ENCODE measurements around the gene DENND4C. TPM values are rescaled to one million over a fixed set of nuclear protein-coding genes. Genes with fewer than 3 reads are reported as not detected.
A peak's percentile ranks its signal among the peaks of the same experiment; 100 is the strongest.

Gene DENND4C
- total RNA-seq, 1 donor: 65.1 TPM

GRCh38 chr9:19376931-19377330 lies 146.4 kb downstream of the DENND4C start:
- H2AFZ ChIP-seq (ENCODE audit: low read length): no peak overlapping the region

GRCh38 chr9:19378164-19378563 lies 147.7 kb downstream of the DENND4C start:
- H3K36me3 ChIP-seq (ENCODE audit: insufficient read depth, low read length): peaks cover 53% of the 10 kb centered on the region

More at GRCh38 chr9:19376931-19377330, 146.4 kb downstream of the DENND4C start:
- no peak overlapping the region for H3K27ac ChIP-seq (ENCODE audit: low read depth, low read length)
- peaks cover 34% of the 10 kb centered on the region for H3K4me1 ChIP-seq (ENCODE audit: insufficient read depth, low read length)
- DNase-seq (ENCODE audit: insufficient read length, low spot score, missing footprints): no peak
- H4K20me1 ChIP-seq (ENCODE audit: insufficient read depth, low read length): peaks cover 44% of the 10 kb centered on the region
- H3K4me3 ChIP-seq (ENCODE audit: insufficient read depth, low read length): peak overlapping the region; percentile 93
- peaks cover 53% of the 10 kb centered on the region for H3K36me3 ChIP-seq (ENCODE audit: insufficient read depth, low read length)
- no peak for TF ChIP-seq CTCF (IDR thresholded peaks at IDR 0.05; ENCODE audit: extremely low read depth, low read depth, low read length)
- H3K27me3 ChIP-seq (ENCODE audit: insufficient read depth, low read length): no peaks in the 10 kb centered on the region
- H3K79me2 ChIP-seq (ENCODE audit: insufficient read depth, low read length): peaks cover 28% of the 10 kb centered on the region
- peak overlapping the region; percentile 80 for H3K4me2 ChIP-seq (ENCODE audit: insufficient read depth, low read length)
- no peaks in the 10 kb centered on the region for H3K9me3 ChIP-seq (ENCODE audit: low read depth, low read length)

GRCh38 chr9:19378647-19379046 lies 148.2 kb downstream of the DENND4C start:
- Histone ChIP-seq H3K9me3 (ENCODE audit: low read depth, low read length) (no peaks in the 10 kb centered on the region), H3K27ac (ENCODE audit: low read depth, low read length) (peak overlapping the region; percentile 90), H3K27me3 (ENCODE audit: insufficient read depth, low read length) (no peaks in the 10 kb centered on the region), H3K79me2 (ENCODE audit: insufficient read depth, low read length) (peaks cover 28% of the 10 kb centered on the region), H2AFZ (ENCODE audit: low read length) (no peak overlapping the region), H3K4me2 (ENCODE audit: insufficient read depth, low read length) (peak overlapping the region; percentile 80), H3K4me1 (ENCODE audit: insufficient read depth, low read length) (peaks cover 34% of the 10 kb centered on the region), H4K20me1 (ENCODE audit: insufficient read depth, low read length) (peaks cover 44% of the 10 kb centered on the region), H3K4me3 (ENCODE audit: insufficient read depth, low read length) (peak overlapping the region; percentile 93), H3K36me3 (ENCODE audit: insufficient read depth, low read length) (peaks cover 53% of the 10 kb centered on the region)
- DNase-seq (ENCODE audit: insufficient read length, low spot score, missing footprints): no peak
- no peak for TF ChIP-seq CTCF (IDR thresholded peaks at IDR 0.05; ENCODE audit: extremely low read depth, low read depth, low read length)

More at GRCh38 chr9:19378164-19378563, 147.7 kb downstream of the DENND4C start:
- Histone ChIP-seq H3K27me3 (ENCODE audit: insufficient read depth, low read length) (no peaks in the 10 kb centered on the region), H3K79me2 (ENCODE audit: insufficient read depth, low read length) (peaks cover 28% of the 10 kb centered on the region), H4K20me1 (ENCODE audit: insufficient read depth, low read length) (peaks cover 44% of the 10 kb centered on the region), H3K9me3 (ENCODE audit: low read depth, low read length) (no peaks in the 10 kb centered on the region), H3K4me1 (ENCODE audit: insufficient read depth, low read length) (peaks cover 34% of the 10 kb centered on the region), H2AFZ (ENCODE audit: low read length) (no peak overlapping the region), H3K4me2 (ENCODE audit: insufficient read depth, low read length) (peak overlapping the region; percentile 80), H3K27ac (ENCODE audit: low read depth, low read length) (peak overlapping the region; percentile 90), H3K4me3 (ENCODE audit: insufficient read depth, low read length) (peak overlapping the region; percentile 93)
- TF ChIP-seq CTCF (IDR thresholded peaks at IDR 0.05; ENCODE audit: extremely low read depth, low read depth, low read length): no peak
- no peak for DNase-seq (ENCODE audit: insufficient read length, low spot score, missing footprints)

- Histone ChIP-seq H4K20me1 (ENCODE audit: insufficient read depth, low read length) (peaks cover 44% of the 10 kb centered on the region), H3K36me3 (ENCODE audit: insufficient read depth, low read length) (peaks cover 52% of the 10 kb centered on the region), H3K27ac (ENCODE audit: low read depth, low read length) (peak overlapping the region; percentile 90), H3K27me3 (ENCODE audit: insufficient read depth, low read length) (no peaks in the 10 kb centered on the region), H2AFZ (ENCODE audit: low read length) (no peak overlapping the region), H3K4me2 (ENCODE audit: insufficient read depth, low read length) (peak overlapping the region; percentile 80), H3K9me3 (ENCODE audit: low read depth, low read length) (no peaks in the 10 kb centered on the region), H3K4me3 (ENCODE audit: insufficient read depth, low read length) (peak overlapping the region; percentile 93), H3K4me1 (ENCODE audit: insufficient read depth, low read length) (peaks cover 34% of the 10 kb centered on the region), H3K79me2 (ENCODE audit: insufficient read depth, low read length) (peaks cover 28% of the 10 kb centered on the region)
- DNase-seq (ENCODE audit: insufficient read length, low spot score, missing footprints): no peak
- TF ChIP-seq CTCF (IDR thresholded peaks at IDR 0.05; ENCODE audit: extremely low read depth, low read depth, low read length): no peak
Observed at GRCh38 chr9:19379283-19379682, 148.8 kb downstream of the DENND4C start.

Data from osteoblast (primary cell).